K562 treated with DMSO at 1 percent for 4 hours (cell line): ENCODE results near the gene ACTN4. TPM values are rescaled to one million over a fixed set of nuclear protein-coding genes. Genes with fewer than 3 reads are reported as not detected.

ENCODE experiments used
- total RNA-seq: library from RNA; unstranded; fragments of 300-600 nt; gene quantifications from 2 replicates; pipeline ENCODE4 v1.2.3, GENCODE V29; 2022; ENCODE audit not compliant: insufficient read depth

ACTN4 gene
- 322 and 331 TPM in 2 replicates for total RNA-seq

DNA sequence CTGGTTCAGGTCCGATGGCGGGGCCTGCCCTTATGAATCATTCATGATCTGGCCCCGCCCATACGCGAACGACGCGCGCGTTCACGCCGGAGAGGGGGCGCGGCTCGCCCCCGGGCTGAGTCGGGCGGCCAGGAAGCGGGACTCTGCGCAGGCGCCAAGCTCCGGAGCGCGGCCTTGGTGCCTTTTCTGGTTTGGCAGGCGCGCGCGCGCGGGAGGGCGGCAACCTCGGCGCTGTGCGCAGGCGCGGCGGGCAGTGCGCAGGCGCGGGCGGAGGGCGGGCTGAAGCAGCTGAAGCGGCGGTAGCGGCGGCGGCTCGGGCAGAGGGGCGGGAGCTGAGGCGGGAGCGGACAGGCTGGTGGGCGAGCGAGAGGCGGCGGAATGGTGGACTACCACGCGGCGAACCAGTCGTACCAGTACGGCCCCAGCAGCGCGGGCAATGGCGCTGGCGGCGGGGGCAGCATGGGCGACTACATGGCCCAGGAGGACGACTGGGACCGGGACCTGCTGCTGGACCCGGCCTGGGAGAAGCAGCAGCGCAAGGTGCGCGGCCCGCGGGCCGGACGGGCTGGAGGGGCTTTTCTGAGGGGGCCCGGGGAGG, at the start of gene ACTN4:
ACTN4 (plus strand) TSS at position 282 of the 598 bp plus-strand sequence; CDS start at position 379, 97 bp downstream.

DNA sequence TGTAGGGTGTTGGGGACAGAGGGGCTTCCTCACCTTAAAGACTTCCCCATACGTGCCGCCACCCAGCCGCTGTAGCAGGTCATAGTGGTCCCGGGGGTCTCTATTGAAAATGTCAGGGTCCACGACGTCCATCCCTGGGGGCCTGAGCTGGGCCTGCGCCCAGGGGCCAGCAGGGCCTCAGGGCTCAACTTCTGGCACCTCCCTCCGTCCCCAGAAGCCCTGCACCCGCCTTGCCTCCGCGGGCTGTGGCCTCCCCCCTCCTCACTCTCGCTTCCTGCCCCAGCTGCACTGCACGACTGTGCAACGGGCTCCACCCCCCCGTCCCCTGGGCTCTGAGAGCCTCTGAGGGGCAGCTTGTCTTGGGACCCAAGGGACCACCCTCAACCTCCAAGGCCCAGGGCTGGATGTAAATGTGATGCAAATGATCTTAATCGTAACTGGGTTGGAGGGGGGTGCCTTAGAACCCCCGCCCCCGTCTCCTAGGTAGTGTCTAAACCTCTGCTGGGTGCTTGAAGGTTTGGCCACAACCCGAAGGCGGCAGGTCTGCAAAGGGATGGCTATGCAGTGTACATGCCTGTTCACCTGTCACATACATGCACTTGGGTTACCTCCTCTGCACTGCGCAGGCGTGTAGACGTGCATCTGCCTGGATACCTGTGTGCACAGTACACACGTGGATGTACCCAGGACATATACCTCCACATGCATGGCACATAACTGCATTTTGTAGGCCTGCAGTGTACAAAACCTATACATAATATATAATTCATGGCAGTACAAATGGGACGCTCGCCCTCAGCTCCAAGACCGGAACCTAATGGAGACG, 29.5 kb upstream of the ACTN4 start, which contains the start of gene MAP4K1:
MAP4K1 (minus strand) TSS at position 190 of the 826 bp plus-strand sequence; CDS start at position 132, 58 bp downstream.

DNA sequence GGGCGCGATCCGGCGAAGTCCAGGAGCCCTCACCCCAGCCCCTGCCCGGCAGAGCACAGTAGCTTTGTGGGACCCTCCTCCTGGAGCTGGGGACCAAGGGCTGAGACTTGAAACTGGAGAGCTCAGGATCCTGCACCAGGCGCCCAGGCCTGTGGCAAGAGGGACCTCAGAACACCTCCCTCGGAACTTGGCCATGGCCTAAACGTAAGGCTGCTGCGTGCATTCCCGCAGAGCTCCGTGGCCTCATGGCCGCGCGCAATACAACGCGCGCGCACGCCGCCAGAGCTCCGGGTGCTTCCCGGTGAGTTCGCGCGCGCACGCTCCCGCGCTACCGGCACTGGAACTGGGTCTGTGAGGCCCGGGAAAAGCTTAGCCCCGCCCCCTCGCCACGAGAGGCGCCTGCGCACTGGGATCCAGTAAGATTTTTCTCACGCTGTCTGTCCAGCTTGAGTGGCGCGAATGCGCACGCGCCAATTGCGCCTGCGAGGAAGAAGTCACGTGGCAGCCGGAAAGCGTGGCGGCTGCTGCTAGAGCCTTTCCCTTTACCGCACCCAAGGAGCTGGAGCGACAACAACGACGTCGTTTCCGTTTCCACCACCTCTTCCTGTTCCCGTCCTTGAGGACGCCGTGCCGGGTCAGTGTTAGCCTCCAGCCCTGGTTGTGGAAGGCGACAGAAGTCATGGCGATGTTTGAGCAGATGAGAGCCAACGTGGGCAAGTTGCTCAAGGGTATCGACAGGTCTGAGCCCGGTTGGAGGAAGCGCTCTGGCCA, 28.7 kb upstream of the ACTN4 start, which contains the start of gene EIF3K:
EIF3K (plus strand) TSS at position 599 of the 771 bp plus-strand sequence; CDS start at position 680, 81 bp downstream.

DNA sequence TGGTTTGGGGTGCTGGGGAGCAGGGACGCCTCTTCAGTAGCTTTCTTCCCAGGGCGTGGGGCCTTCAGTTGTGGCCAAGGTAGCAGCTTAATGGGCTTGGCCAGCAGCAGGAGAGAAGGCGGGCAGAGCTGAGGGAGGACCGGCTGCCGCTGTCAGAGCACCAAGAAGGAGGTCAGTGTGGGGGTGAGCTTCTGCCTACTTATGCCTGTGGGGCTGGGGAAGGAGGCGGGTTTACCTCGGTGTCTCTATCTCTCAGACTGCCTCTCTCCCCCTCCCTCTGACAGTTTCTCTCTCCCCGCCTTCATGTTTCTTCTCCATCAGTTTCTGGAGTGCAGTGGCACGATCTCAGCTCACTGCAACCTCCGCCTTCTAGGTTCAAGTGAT, 96.8 kb downstream of the ACTN4 start, which contains the start of gene CAPN12:
CAPN12 (minus strand) TSS at position 177 of the 384 bp plus-strand sequence. CDS start 309 bp downstream, outside the sequence.

DNA sequence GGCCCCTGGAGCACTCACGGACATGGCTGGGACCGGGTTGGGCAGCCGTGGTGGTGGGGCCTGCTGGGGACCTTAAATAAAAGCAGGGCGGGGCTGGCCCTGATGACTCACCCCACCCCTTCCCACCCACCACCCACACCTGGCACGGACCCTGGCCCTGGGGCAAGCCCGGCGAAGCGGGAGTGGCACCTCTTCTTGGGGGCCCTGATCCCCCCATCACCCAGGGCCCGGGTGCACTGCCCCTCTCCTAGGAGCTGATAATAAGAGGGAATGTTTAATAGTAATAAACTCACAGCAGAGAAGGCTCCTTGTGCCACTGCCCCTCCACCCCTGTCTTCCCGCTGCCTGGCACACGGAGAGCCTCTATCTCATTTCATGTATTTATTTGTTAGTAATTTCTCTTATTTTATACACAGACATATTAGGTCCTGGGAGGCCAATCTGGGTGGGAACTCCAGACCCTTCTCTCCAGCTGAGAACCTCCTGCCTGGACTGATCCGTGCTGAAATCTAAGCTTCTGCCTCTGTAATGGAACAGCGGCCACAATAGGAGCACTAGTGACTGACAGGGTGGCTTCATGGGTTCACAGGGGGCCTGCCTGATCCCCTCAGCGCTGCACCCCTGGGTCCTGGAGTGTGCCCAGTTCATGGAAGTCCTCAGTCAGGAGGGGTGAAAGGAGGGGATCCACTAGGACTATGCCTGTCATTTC, 126.2 kb downstream of the ACTN4 start, which contains the start of gene LGALS7:
LGALS7 (minus strand) TSS at position 49 of the 709 bp plus-strand sequence; CDS start at position 24, 25 bp downstream.

Other genes with a start within 250 kb of the ACTN4 start
- 21.1 and 31.7 TPM in 2 replicates for gene FAM98C, start 244.6 kb upstream of the ACTN4 start, total RNA-seq
- gene RASGRP4, start 221.4 kb upstream of the ACTN4 start, total RNA-seq = 20.3 and 24.4 TPM in 2 replicates
- gene RYR1, start 214.0 kb upstream of the ACTN4 start, total RNA-seq = 2.2 and 8.6 TPM in 2 replicates
- gene MAP4K1, start 29.7 kb upstream of the ACTN4 start, total RNA-seq = 0.82 and 2.6 TPM in 2 replicates
- gene EIF3K, start 28.5 kb upstream of the ACTN4 start, total RNA-seq = 631 and 662 TPM in 2 replicates
- gene CAPN12, start 96.8 kb downstream of the ACTN4 start, total RNA-seq = 1.3 TPM in 1 of 2 replicates, not detected in the other
- gene LGALS7, start 125.9 kb downstream of the ACTN4 start, total RNA-seq = not detected in 2 replicates
- not detected in 2 replicates for gene LGALS7B, start 141.6 kb downstream of the ACTN4 start, total RNA-seq
- gene LGALS4, start 165.3 kb downstream of the ACTN4 start, total RNA-seq = 1.7 and 3.3 TPM in 2 replicates
- 280 and 332 TPM in 2 replicates for gene ECH1, start 184.1 kb downstream of the ACTN4 start, total RNA-seq
- gene HNRNPL, start 202.3 kb downstream of the ACTN4 start, total RNA-seq = 303 and 331 TPM in 2 replicates
- 5.3 and 9.5 TPM in 2 replicates for gene RINL, start 230.6 kb downstream of the ACTN4 start, total RNA-seq